Hepatocyte (in vitro differentiated cells): ENCODE measurements around the gene CASP7. TPM values are rescaled to one million over a fixed set of nuclear protein-coding genes. Genes with fewer than 3 reads are reported as not detected.

Experiments used
- DNase-seq: peaks from one replicate; pipeline ENCODE4 v3.0.0-alpha.2; 2016; ENCODE audit warnings: low spot score
- H2AFZ ChIP-seq: fragments of 200-600 bp; sonication (generic); 2 replicates; pipeline ENCODE4 v1.6.0; 2016; ENCODE audit warnings: antibody characterized with exemption, mild to moderate bottlenecking
- H3K27ac ChIP-seq: fragments of 200-600 bp; sonication (generic); 2 replicates; pipeline ENCODE4 v1.5.1; 2016; ENCODE audit warnings: mild to moderate bottlenecking
- H3K27me3 ChIP-seq: fragments of 200-600 bp; sonication (generic); 2 replicates; pipeline ENCODE4 v1.6.1; 2016
- H3K36me3 ChIP-seq: fragments of 200-600 bp; sonication (generic); replicated peaks from 2 replicates; pipeline ENCODE4 v1.5.1; 2016; ENCODE audit warnings: low read depth; ENCODE audit not compliant: insufficient read depth
- H3K4me1 ChIP-seq: fragments of 200-600 bp; sonication (generic); 2 replicates; pipeline ENCODE4 v1.5.1; 2016; ENCODE audit warnings: mild to moderate bottlenecking, moderate library complexity; ENCODE audit not compliant: insufficient read depth
- H3K4me2 ChIP-seq: fragments of 200-600 bp; sonication (generic); 2 replicates; pipeline ENCODE4 v1.6.0; 2016
- H3K4me3 ChIP-seq: fragments of 200-600 bp; sonication (generic); 2 replicates; pipeline ENCODE4 v1.5.1; 2016; ENCODE audit warnings: mild to moderate bottlenecking
- H3K79me2 ChIP-seq: fragments of 200-600 bp; sonication (generic); 2 replicates; pipeline ENCODE4 v1.6.0; 2017; ENCODE audit warnings: mild to moderate bottlenecking
- H3K9me2 ChIP-seq: fragments of 200-600 bp; sonication (generic); replicated peaks from 2 replicates; pipeline ENCODE4 v1.6.0; 2017; ENCODE audit warnings: mild to moderate bottlenecking; ENCODE audit not compliant: insufficient read depth
- H3K9me3 ChIP-seq: fragments of 200-600 bp; sonication (generic); 2 replicates; pipeline ENCODE4 v1.5.1; 2016; ENCODE audit warnings: low read depth, mild to moderate bottlenecking
- H4K20me1 ChIP-seq: fragments of 200-600 bp; sonication (generic); 2 replicates; pipeline ENCODE4 v1.6.0; 2016; ENCODE audit warnings: mild to moderate bottlenecking; ENCODE audit not compliant: insufficient read depth, poor library complexity, severe bottlenecking
- EZH2 ChIP-seq: fragments of 200-600 bp; sonication (generic); IDR thresholded peaks from 2 replicates; pipeline ENCODE4 v1.6.1; 2016; ENCODE audit warnings: antibody characterized with exemption, mild to moderate bottlenecking, borderline replicate concordance
- EZH2phosphoT487 ChIP-seq: fragments of 200-600 bp; sonication (generic); IDR thresholded peaks from one replicate; pipeline ENCODE4 v1.6.1; 2018; ENCODE audit warnings: antibody characterized with exemption, mild to moderate bottlenecking, low read depth, moderate library complexity; ENCODE audit not compliant: unreplicated experiment, severe bottlenecking
- WGBS: methylation state at CpG from one replicate; pipeline ENCODE4 v1.1.6; 2016; ENCODE audit warnings: low lambda C conversion rate; ENCODE audit errors: missing lambda C conversion rate; 5-methylcytosine and 5-hydroxymethylcytosine counted together
- polyA plus RNA-seq: library from polyadenylated mRNA; unstranded; fragments of >200 nt; fragmentation: Nextera tagmentation; extraction: Ambion mirVana; gene quantifications from 2 replicates; pipeline ENCODE4 v1.2.1, GENCODE V29; 2016
- total RNA-seq: library from RNA; depleted of rRNA; stranded (reverse); fragments of >200 nt; gene quantifications from 2 replicates; pipeline ENCODE4 v1.2.3, GENCODE V29; 2014
- TF ChIP-seq, protein P1 (sequence below): fragments of 200-600 bp; sonication (generic); IDR thresholded peaks from 2 replicates; pipeline ENCODE4 v1.5.1; 2016; ENCODE audit warnings: antibody characterized with exemption, mild to moderate bottlenecking; ENCODE audit not compliant: poor library complexity

CASP7 gene
- total and polyA plus RNA-seq, 2 experiments from 2014 or later, result 19.8 to 35.0 TPM

DNA sequence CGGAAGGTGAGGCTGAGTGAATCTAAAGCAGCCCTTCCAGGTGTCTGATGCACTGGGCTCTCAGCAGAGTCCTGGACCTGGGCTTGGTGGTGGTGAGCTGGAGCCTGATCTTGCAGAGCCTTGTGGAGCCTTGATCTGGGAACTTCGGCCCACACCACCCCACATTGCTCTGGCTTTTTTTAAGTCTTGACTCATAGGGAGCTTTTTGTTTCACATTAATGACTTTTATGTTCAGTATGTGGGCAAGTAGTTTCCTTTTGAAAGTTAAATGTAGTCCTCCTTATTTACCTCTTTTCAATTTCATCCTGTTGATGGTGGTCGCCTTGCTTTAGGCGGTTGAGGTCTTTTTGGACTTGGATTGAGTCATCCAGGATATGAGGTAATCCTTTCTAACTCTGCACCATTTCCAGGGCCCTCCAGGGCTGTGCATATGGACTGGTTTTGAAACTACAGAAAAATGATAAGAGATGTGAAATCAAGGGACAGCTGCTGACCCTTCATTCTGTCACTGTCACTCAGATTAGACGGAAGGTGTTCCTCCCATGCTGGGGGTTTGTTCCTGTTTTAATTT is 12.9 kb upstream of the CASP7 start:
- Histone ChIP-seq H2AFZ (no peak overlapping the region), H3K27me3 (no peaks in the 10 kb centered on the region), H3K4me2 (no peak overlapping the region), H3K4me1 (no peaks in the 10 kb centered on the region), H3K9me3 (no peaks in the 10 kb centered on the region), H3K4me3 (no peak overlapping the region), H3K9me2 (no peaks in the 10 kb centered on the region), H3K79me2 (no peaks in the 10 kb centered on the region), H3K27ac (no peak overlapping the region), H3K36me3 (no peaks in the 10 kb centered on the region), H4K20me1 (no peaks in the 10 kb centered on the region)
- TF ChIP-seq, protein P1, sequence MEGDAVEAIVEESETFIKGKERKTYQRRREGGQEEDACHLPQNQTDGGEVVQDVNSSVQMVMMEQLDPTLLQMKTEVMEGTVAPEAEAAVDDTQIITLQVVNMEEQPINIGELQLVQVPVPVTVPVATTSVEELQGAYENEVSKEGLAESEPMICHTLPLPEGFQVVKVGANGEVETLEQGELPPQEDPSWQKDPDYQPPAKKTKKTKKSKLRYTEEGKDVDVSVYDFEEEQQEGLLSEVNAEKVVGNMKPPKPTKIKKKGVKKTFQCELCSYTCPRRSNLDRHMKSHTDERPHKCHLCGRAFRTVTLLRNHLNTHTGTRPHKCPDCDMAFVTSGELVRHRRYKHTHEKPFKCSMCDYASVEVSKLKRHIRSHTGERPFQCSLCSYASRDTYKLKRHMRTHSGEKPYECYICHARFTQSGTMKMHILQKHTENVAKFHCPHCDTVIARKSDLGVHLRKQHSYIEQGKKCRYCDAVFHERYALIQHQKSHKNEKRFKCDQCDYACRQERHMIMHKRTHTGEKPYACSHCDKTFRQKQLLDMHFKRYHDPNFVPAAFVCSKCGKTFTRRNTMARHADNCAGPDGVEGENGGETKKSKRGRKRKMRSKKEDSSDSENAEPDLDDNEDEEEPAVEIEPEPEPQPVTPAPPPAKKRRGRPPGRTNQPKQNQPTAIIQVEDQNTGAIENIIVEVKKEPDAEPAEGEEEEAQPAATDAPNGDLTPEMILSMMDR, result no peak
- TF ChIP-seq EZH2 (no peak), EZH2phosphoT487 (no peak)
- 84% methylated on average over 5 of the region's 5 CpGs for WGBS
- DNase-seq, result no peak

DNA sequence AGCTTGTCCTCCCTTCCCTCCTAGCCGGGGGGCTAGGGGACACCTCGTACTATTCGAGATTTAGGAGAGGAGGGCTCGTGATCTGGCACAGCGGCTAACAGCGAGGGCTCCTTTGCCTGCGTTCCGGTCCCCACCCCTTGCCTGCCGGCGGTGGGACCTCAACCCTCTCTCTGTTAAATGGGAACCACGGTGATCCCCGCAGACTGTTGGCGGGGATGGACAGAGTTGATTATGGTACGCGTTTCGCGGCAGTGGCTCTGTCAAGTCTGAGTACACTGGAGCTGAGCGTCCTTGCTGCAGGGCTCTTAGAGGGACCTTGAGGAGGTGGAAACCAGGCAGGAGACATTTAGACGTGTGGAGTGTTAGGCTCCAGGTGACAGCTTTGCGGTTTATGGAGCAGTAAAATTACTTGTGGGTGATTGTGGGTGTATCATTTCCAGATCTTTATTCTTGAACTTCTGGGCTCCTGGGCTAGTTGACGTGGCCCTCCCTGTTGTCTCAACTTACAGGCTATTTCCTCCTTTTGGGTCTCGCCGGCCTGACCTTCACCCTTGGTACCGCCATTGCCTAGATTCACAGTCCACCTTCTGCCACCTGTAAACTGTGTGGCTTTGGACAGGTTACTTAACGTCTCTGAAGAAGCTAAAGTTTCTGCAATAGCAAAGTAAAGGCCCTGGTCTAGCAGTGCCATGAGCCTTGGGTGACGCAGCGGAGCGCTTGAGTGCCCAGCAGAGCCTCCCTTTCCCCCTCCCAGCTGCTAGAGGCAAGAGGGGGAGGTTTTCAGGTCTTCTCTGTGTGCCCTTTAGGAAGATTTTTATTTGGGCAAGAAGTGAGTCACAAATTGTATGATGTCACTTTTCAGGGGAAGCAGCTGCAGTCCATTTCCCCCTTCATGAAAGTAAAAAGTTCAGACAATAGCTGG is 739 bp downstream of the CASP7 start:
- no peaks in the 10 kb centered on the region for H3K36me3 ChIP-seq
- peaks cover 11% of the 10 kb centered on the region for H3K4me1 ChIP-seq
- peak; percentile 48 for DNase-seq
- H3K9me2 ChIP-seq, result no peaks in the 10 kb centered on the region
- H3K79me2 ChIP-seq, result peaks cover 48% of the 10 kb centered on the region
- peak overlapping the region; percentile 97 for H3K4me2 ChIP-seq
- TF ChIP-seq EZH2 (no peak), EZH2phosphoT487 (no peak)
- TF ChIP-seq, protein P1, result no peak
- 13% methylated on average over 27 of the region's 28 CpGs for whole genome bisulfite sequencing
- H2AFZ ChIP-seq, result peak overlapping the region; percentile 98
- no peaks in the 10 kb centered on the region for H3K27me3 ChIP-seq
- H4K20me1 ChIP-seq, result no peaks in the 10 kb centered on the region
- peak overlapping the region; percentile 97 for H3K27ac ChIP-seq
- H3K9me3 ChIP-seq, result no peaks in the 10 kb centered on the region
- peak overlapping the region; percentile 83 for H3K4me3 ChIP-seq

DNA sequence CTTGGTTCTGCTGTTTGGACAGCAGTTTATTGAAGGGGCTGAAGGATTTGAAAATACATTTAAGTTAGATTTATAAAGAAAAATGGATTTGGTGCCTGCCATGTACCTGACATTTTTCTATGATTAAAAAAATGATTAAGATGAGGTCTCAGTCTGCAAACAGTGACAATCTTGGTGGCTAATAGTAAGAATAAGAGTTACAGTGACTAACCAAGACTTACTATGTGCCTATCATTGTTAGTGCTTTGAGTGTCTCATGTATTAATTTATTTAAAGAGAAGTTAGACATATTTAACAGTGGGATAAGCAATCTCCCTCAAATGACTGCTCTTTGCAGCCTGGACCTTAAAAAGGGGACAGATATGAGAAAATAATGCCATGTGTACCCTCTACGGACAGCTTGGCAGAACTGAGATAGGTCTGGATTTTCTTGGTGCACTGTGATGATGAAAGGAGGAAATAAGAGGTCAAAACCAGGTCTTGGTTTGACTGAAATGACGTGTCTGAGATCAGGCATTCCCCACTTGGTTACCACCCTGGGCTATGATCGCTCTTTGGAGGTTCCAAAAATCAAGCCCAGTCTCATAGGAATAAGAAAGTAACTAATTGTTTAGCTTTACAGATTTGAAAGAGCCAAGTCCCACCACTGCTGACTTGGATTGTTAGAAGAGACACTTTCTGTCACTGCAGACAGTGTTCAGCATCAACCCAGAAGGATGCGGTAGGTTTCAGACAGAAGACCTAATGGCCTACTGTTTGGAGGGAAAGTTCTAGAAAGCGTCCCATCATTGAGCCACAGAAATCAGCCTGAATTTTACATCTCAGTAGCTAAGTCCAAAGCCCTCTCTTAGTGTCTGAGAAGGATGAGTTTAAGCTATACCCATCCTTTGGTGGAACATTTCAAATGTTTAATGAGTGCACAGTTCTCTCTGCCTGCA is 2.1 kb downstream of the CASP7 start:
- no peaks in the 10 kb centered on the region for H3K9me2 ChIP-seq
- DNase-seq, result no peak
- 92% methylated on average over 5 of the region's 5 CpGs for WGBS
- no peak overlapping the region for H2AFZ ChIP-seq
- H3K79me2 ChIP-seq, result peaks cover 62% of the 10 kb centered on the region
- TF ChIP-seq EZH2phosphoT487, result no peak
- TF ChIP-seq, protein P1, result no peak
- H3K4me1 ChIP-seq, result peaks cover 11% of the 10 kb centered on the region
- peaks cover 4% of the 10 kb centered on the region for H3K9me3 ChIP-seq
- H3K4me2 ChIP-seq, result peak overlapping the region; percentile 97
- no peak overlapping the region for H3K4me3 ChIP-seq
- H3K27me3 ChIP-seq, result no peaks in the 10 kb centered on the region
- H3K36me3 ChIP-seq, result peaks cover under 1% of the 10 kb centered on the region
- H4K20me1 ChIP-seq, result no peaks in the 10 kb centered on the region
- no peak overlapping the region for H3K27ac ChIP-seq
